ENCODE measurements around the gene LEO1. TPM values are rescaled to one million over a fixed set of nuclear protein-coding genes. Genes with fewer than 3 reads are reported as not detected.

Gene LEO1
- total RNA-seq, 3 donors from 2014 or later (not counting 1 experiment from before 2014, with no cell fraction given): 13.2 to 19.5 (median 16.0) TPM

GRCh38 chr15:52011711-52012144 is 40.1 kb upstream of the LEO1 start:
- intact Hi-C loops (cut with micrococcal nuclease): no loop called here
- ATAC-seq: no peak
- no peak for TF ChIP-seq CTCF (IDR thresholded peaks at IDR 0.05)
- H3K4me1 Mint-ChIP-seq: no peaks in the 10 kb centered on the region
- Histone ChIP-seq H3K27ac (ENCODE audit: low read length) (no peak overlapping the region), H3K9me3 (ENCODE audit: control insufficient read depth, insufficient read depth, low read length) (no peaks in the 10 kb centered on the region), H3K27me3 (ENCODE audit: control insufficient read depth, insufficient read depth, low read length) (no peaks in the 10 kb centered on the region), H3K4me3 (ENCODE audit: low read length) (no peak overlapping the region), H3K4me1 (ENCODE audit: control insufficient read depth, insufficient read depth, low read length) (peaks cover 2% of the 10 kb centered on the region), H3K36me3 (ENCODE audit: control insufficient read depth, insufficient read depth, low read length) (no peaks in the 10 kb centered on the region)
- H3K36me3 Mint-ChIP-seq: no peaks in the 10 kb centered on the region
- WGBS (ENCODE audit: insufficient coverage): 84% methylated on average over 3 of the region's 3 CpGs
- H3K4me3 Mint-ChIP-seq: no peak overlapping the region
- DNase-seq: no peak
- H3K9me3 Mint-ChIP-seq: no peaks in the 10 kb centered on the region
- no peak overlapping the region for H3K27ac Mint-ChIP-seq
- H3K27me3 Mint-ChIP-seq (ENCODE audit: low read depth in 2 of 2): peaks cover 0 to 5% of the 10 kb centered on the region in 2 donors

- Mint-ChIP-seq H3K4me1 (no peaks in the 10 kb centered on the region), H3K27ac (no peak overlapping the region), H3K36me3 (no peaks in the 10 kb centered on the region), H3K9me3 (no peaks in the 10 kb centered on the region), H3K4me3 (no peak overlapping the region), H3K27me3 (ENCODE audit: low read depth in 2 of 2) (peaks cover 0 to 5% of the 10 kb centered on the region in 2 donors)
- Histone ChIP-seq H3K4me3 (ENCODE audit: low read length) (no peak overlapping the region), H3K27me3 (ENCODE audit: control insufficient read depth, insufficient read depth, low read length) (no peaks in the 10 kb centered on the region), H3K36me3 (ENCODE audit: control insufficient read depth, insufficient read depth, low read length) (no peaks in the 10 kb centered on the region), H3K4me1 (ENCODE audit: control insufficient read depth, insufficient read depth, low read length) (peaks cover 2% of the 10 kb centered on the region), H3K27ac (ENCODE audit: low read length) (no peak overlapping the region), H3K9me3 (ENCODE audit: control insufficient read depth, insufficient read depth, low read length) (no peaks in the 10 kb centered on the region)
- no peak for TF ChIP-seq CTCF (IDR thresholded peaks at IDR 0.05)
- intact Hi-C loops (cut with micrococcal nuclease): no loop called here
- no peak for ATAC-seq
- no peak for DNase-seq
- 89% methylated on average over 13 of the region's 14 CpGs for WGBS (ENCODE audit: insufficient coverage)
These were observed 39.3 kb upstream of the LEO1 start for GRCh38 chr15:52010633-52011595.

- 90% methylated on average over 2 of the region's 2 CpGs for WGBS (ENCODE audit: insufficient coverage)
- Mint-ChIP-seq H3K4me3 (no peak overlapping the region), H3K4me1 (no peaks in the 10 kb centered on the region), H3K27ac (no peak overlapping the region), H3K9me3 (no peaks in the 10 kb centered on the region), H3K36me3 (no peaks in the 10 kb centered on the region), H3K27me3 (ENCODE audit: low read depth in 2 of 2) (peaks cover 0 to 5% of the 10 kb centered on the region in 2 donors)
- TF ChIP-seq CTCF (IDR thresholded peaks at IDR 0.05): no peak
- Histone ChIP-seq H3K27me3 (ENCODE audit: control insufficient read depth, insufficient read depth, low read length) (no peaks in the 10 kb centered on the region), H3K27ac (ENCODE audit: low read length) (no peak overlapping the region), H3K36me3 (ENCODE audit: control insufficient read depth, insufficient read depth, low read length) (no peaks in the 10 kb centered on the region), H3K4me1 (ENCODE audit: control insufficient read depth, insufficient read depth, low read length) (peaks cover 2% of the 10 kb centered on the region), H3K4me3 (ENCODE audit: low read length) (no peak overlapping the region), H3K9me3 (ENCODE audit: control insufficient read depth, insufficient read depth, low read length) (no peaks in the 10 kb centered on the region)
- no peak for ATAC-seq
- DNase-seq: no peak
- intact Hi-C loops (cut with micrococcal nuclease): no loop called here
These were observed 37.3 kb upstream of the LEO1 start for GRCh38 chr15:52008698-52009434.

Data from natural killer cell (primary cell).